D721Med (cell line): ENCODE results near the gene MCM3AP.

Experiments
- DNase-seq: peaks from one replicate; pipeline ENCODE4 v3.0.0; 2011; ENCODE audit warnings: low spot score; ENCODE audit not compliant: insufficient read length
- FAIRE-seq: peaks from 2 replicates; lab custom pipeline; 2011; peaks lifted over from hg19 to GRCh38; lab: Jason Lieb, UNC
- CTCF ChIP-seq: IDR thresholded peaks from 2 replicates; pipeline ENCODE4 v1.5.1; 2012; ENCODE audit warnings: mild to moderate bottlenecking, control low read depth; ENCODE audit not compliant: insufficient read depth; ENCODE audit errors: missing control alignments

Gene MCM3AP

GRCh38 chr21:46256501-46256994, 28.9 kb downstream of the MCM3AP start:
- DNase-seq (no peak), FAIRE-seq (no peak)
- TF ChIP-seq CTCF, result no peak

GRCh38 chr21:46255758-46256337, 29.6 kb downstream of the MCM3AP start:
- no peak for TF ChIP-seq CTCF
- DNase-seq (no peak), FAIRE-seq (no peak)

GRCh38 chr21:46255166-46255565, 30.2 kb downstream of the MCM3AP start:
- no peak for FAIRE-seq
- no peak for DNase-seq
- TF ChIP-seq CTCF, result no peak

GRCh38 chr21:46254208-46254975, 31.0 kb downstream of the MCM3AP start:
- DNase-seq (no peak), FAIRE-seq (no peak)
- no peak for TF ChIP-seq CTCF

- FAIRE-seq, result no peak
- DNase-seq, result no peak
- no peak for TF ChIP-seq CTCF
These were observed 31.7 kb downstream of the MCM3AP start for GRCh38 chr21:46253610-46254124.

GRCh38 chr21:46252840-46253239, 32.6 kb downstream of the MCM3AP start:
- DNase-seq, result no peak
- no peak for TF ChIP-seq CTCF
- FAIRE-seq, result no peak
